Measurements from ENCODE around the gene CFI. TPM values are rescaled to one million over a fixed set of nuclear protein-coding genes. Genes with fewer than 3 reads are reported as not detected.
A peak's percentile ranks its signal among the peaks of the same experiment; 100 is the strongest.

CFI gene
- total and polyA plus RNA-seq, 2 of the 8 experiments (the other 6 are each of a cell fraction or from before 2014, with no cell fraction given), result not detected

DNA sequence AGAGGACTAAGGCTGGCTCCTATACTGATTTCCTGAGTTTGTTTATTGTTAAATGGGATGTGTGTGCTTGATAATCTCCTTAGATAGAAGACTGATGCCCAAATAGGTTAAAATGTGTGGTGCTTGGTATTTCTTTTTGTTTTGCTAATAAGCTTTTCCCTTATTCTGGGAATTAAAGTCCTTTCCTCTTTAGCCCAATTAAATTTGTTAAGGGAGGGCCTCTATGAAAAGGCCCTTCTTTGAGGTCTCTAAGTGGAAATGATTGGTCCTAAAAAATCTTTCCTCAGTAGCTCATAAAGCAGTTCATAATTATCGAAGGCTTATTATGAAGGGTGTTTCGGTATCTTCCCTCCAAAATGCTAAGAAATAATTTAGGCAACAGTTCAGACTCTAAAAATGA, 25.9 kb upstream of the CFI start, which contains the start of gene RRH (continued):
- TF ChIP-seq NRF1 (IDR thresholded peaks at IDR 0.05; ENCODE audit: low read depth, low read length), result no peak

DNA sequence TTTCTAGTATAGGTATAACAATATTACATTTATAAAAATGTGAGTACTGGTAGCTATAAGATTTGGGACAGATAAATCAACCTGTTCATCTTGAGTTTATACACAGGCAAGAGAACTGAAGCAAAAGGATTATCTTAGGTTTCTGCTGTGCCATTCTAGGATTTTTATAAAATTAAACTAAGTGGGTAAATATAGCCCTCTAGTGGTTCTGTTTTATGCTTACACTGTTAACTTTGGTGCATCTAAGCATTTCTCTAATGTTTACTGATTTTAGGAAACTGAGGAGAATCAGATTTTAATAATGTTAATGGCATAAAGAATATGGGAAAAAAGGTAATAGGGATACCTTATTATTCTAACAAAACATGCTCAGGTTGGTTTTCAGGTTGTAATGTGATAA, 24.9 kb upstream of the CFI start:
- FAIRE-seq (no peak), DNase-seq (ENCODE audit: low read depth in 1 of 2, low spot score in 2 of 2) (no peak)
- H4K8ac ChIP-seq (ENCODE audit: extremely low read depth, insufficient read depth, low read length), result no peak overlapping the region

More for the DNA sequence above, 24.9 kb upstream of the CFI start:
- no peaks in the 10 kb centered on the region for H3K23me2 ChIP-seq (ENCODE audit: low read depth, low read length)
- no peak overlapping the region for H2BK12ac ChIP-seq (ENCODE audit: low read depth, low read length)
- no peak overlapping the region for H2BK20ac ChIP-seq (ENCODE audit: low read length)
- H3K27ac ChIP-seq (ENCODE audit: low read depth, low read length), result no peak overlapping the region
- no peak overlapping the region for H2BK120ac ChIP-seq (replicated peaks; ENCODE audit: low read depth, low read length)
- no peak overlapping the region for H3K4me3 ChIP-seq (ENCODE audit: extremely low read depth in 1 of 4, insufficient read depth in 2 of 4, low read depth in 3 of 4, low read length in 4 of 4)
- no peaks in the 10 kb centered on the region for H3K4me1 ChIP-seq (replicated peaks in 1 of 4; ENCODE audit: control insufficient read depth in 3 of 4, insufficient read depth in 4 of 4, low read length in 3 of 4)
- H3K36me3 ChIP-seq (ENCODE audit: control insufficient read depth in 2 of 4, insufficient read depth in 4 of 4, low read length in 3 of 4), result peaks cover 0 to 41% (median 20%) of the 10 kb centered on the region in 4 experiments; a peak in 6 of 8 replicates
- ChIA-PET CTCF (ENCODE audit: partially characterized antibody) (interaction anchor here (0.6 to 3.8 kb wide), 12 partner anchors 10 to 172 kb away, joined by 3 to 10 read pairs (median 4); no protein-coding TSS in a partner anchor), POLR2A (ENCODE audit: partially characterized antibody) (interaction anchor here (1.8 kb wide), 1 partner anchor 123 kb away, joined by 5 read pairs; the partner anchor contains the start of gene CASP6)
- H3K79me1 ChIP-seq (ENCODE audit: low read depth, low read length), result no peaks in the 10 kb centered on the region
- H3K23ac ChIP-seq (ENCODE audit: insufficient read length), result no peak overlapping the region
- H2AFZ ChIP-seq (ENCODE audit: low read length), result no peak overlapping the region
- no peak overlapping the region for H2BK15ac ChIP-seq (ENCODE audit: low read length)
- H4K20me1 ChIP-seq (replicated peaks in 1 of 2; ENCODE audit: control insufficient read depth in 1 of 2, insufficient read depth in 2 of 2, low read length in 2 of 2), result no peaks in the 10 kb centered on the region
- H3K18ac ChIP-seq (ENCODE audit: extremely low read depth, low read length), result no peak overlapping the region
- no peak overlapping the region for H2BK5ac ChIP-seq (ENCODE audit: low read depth, low read length)
- no peaks in the 10 kb centered on the region for H3K9me3 ChIP-seq (ENCODE audit: insufficient read depth in 2 of 2, low read depth in 1 of 2, low read length in 1 of 2)
- no peak overlapping the region for H3K14ac ChIP-seq (ENCODE audit: insufficient read length)
- TF ChIP-seq, protein P1, sequence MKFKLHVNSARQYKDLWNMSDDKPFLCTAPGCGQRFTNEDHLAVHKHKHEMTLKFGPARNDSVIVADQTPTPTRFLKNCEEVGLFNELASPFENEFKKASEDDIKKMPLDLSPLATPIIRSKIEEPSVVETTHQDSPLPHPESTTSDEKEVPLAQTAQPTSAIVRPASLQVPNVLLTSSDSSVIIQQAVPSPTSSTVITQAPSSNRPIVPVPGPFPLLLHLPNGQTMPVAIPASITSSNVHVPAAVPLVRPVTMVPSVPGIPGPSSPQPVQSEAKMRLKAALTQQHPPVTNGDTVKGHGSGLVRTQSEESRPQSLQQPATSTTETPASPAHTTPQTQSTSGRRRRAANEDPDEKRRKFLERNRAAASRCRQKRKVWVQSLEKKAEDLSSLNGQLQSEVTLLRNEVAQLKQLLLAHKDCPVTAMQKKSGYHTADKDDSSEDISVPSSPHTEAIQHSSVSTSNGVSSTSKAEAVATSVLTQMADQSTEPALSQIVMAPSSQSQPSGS (IDR thresholded peaks at IDR 0.05; ENCODE audit: low read length), result no peak
- no peak for TF ChIP-seq GTF2F1 (IDR thresholded peaks at IDR 0.05; ENCODE audit: borderline replicate concordance, low read depth, low read length)
- no peak for TF ChIP-seq KDM4A (IDR thresholded peaks at IDR 0.05; ENCODE audit: low read depth, low read length, severe bottlenecking)
- TF ChIP-seq MAFK (IDR thresholded peaks at IDR 0.05; ENCODE audit: low read depth, low read length), result no peak
- TF ChIP-seq RAD21 (IDR thresholded peaks at IDR 0.05 in 1 of 2, conservative IDR thresholded peaks at IDR 0.05 in 1 of 2; ENCODE audit: low read depth in 2 of 2, low read length in 2 of 2), result peak in 1 of 2 experiments; percentile 35
- TF ChIP-seq RXRA (IDR thresholded peaks at IDR 0.05; ENCODE audit: insufficient read depth, low read depth, low read length), result no peak
- TF ChIP-seq, protein P2, sequence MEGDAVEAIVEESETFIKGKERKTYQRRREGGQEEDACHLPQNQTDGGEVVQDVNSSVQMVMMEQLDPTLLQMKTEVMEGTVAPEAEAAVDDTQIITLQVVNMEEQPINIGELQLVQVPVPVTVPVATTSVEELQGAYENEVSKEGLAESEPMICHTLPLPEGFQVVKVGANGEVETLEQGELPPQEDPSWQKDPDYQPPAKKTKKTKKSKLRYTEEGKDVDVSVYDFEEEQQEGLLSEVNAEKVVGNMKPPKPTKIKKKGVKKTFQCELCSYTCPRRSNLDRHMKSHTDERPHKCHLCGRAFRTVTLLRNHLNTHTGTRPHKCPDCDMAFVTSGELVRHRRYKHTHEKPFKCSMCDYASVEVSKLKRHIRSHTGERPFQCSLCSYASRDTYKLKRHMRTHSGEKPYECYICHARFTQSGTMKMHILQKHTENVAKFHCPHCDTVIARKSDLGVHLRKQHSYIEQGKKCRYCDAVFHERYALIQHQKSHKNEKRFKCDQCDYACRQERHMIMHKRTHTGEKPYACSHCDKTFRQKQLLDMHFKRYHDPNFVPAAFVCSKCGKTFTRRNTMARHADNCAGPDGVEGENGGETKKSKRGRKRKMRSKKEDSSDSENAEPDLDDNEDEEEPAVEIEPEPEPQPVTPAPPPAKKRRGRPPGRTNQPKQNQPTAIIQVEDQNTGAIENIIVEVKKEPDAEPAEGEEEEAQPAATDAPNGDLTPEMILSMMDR (IDR thresholded peaks at IDR 0.05; ENCODE audit: control extremely low read depth in 1 of 3, insufficient read depth in 1 of 3, low read depth in 1 of 3, low read length in 3 of 3), result peak in 1 of 3 experiments; percentile 20; a peak in 2 of 4 replicates
- no peak overlapping the region for H4K91ac ChIP-seq (replicated peaks; ENCODE audit: insufficient read length, low read length)
- no peaks in the 10 kb centered on the region for H3K79me2 ChIP-seq (ENCODE audit: control insufficient read depth in 1 of 2, insufficient read depth in 2 of 2, low read length in 2 of 2)
- no peak overlapping the region for H4K5ac ChIP-seq (ENCODE audit: insufficient read length, low read depth, low read length)
- no peak overlapping the region for H3K56ac ChIP-seq (replicated peaks; ENCODE audit: insufficient read length, low read depth, low read length)
- H2AK5ac ChIP-seq (ENCODE audit: low read depth, low read length), result no peak overlapping the region
- H3K4ac ChIP-seq (replicated peaks; ENCODE audit: insufficient read length, low read depth, low read length), result no peak overlapping the region
- H3K27me3 ChIP-seq (replicated peaks in 1 of 4; ENCODE audit: control insufficient read depth in 3 of 4, extremely low read depth in 1 of 4, insufficient read depth in 3 of 4, low read length in 3 of 4), result no peaks in the 10 kb centered on the region
- H3K4me2 ChIP-seq (ENCODE audit: insufficient read depth in 1 of 2, low read depth in 2 of 2, low read length in 2 of 2), result no peak overlapping the region
- no peak overlapping the region for H3K9ac ChIP-seq (replicated peaks in 1 of 4; ENCODE audit: extremely low read depth in 1 of 4, low read depth in 3 of 4, low read length in 3 of 4)

Data from H1 (cell line).